Measurements from ENCODE around the gene UGT1A6. TPM values are rescaled to one million over a fixed set of nuclear protein-coding genes. Genes with fewer than 3 reads are reported as not detected.
"Not testable (repeated sequence)": the region's sequence is repeated elsewhere in the genome, so short reads cannot be mapped to it uniquely, and the experiment has no call there.

Gene UGT1A6
- total RNA-seq (under 1 TPM in 1 of 6 donors, not detected in 5; 0.69 TPM), polyA plus RNA-seq (under 1 TPM in 1 of 2 donors, not detected in 1; 0.05 TPM)

GRCh38 chr2:233692648-233693047 is at the start of gene UGT1A6:
TSS of gene UGT1A6 (plus strand) at chr2:233692890. CDS start at chr2:233693005, 115 bp downstream.
- no peaks in the 10 kb centered on the region for H3K9me3 ChIP-seq
- 36 to 46% methylated on average over 4 of the region's 4 CpGs for WGBS, 2 donors
- ATAC-seq: peak; percentile 80 to 94 (median 86)
- H3K36me3 ChIP-seq: no peaks in the 10 kb centered on the region
- no peak within 1 kb of the TSS for H3K27ac ChIP-seq
- TF ChIP-seq CTCF (IDR thresholded peaks at IDR 0.05): no peak
- no peak for FAIRE-seq
- H3K27me3 ChIP-seq: no peaks in the 10 kb centered on the region
- DNase-seq: no peak
- H3K4me1 ChIP-seq: peaks cover 0 to 7% (median 0%) of the 10 kb centered on the region in 3 donors
- H3K4me3 ChIP-seq: no peak within 1 kb of the TSS
- intact Hi-C loops (cut with DNase I): no loop called here

GRCh38 chr2:233643128-233643527 is 49.6 kb upstream of the UGT1A6 start:
- no peaks in the 10 kb centered on the region for H3K9me3 ChIP-seq
- ATAC-seq: no peak
- intact Hi-C loops (cut with DNase I): no loop called here
- H3K27me3 ChIP-seq: no peaks in the 10 kb centered on the region
- no peak for FAIRE-seq
- no peak overlapping the region for H3K4me3 ChIP-seq
- no peak for DNase-seq
- no peaks in the 10 kb centered on the region for H3K36me3 ChIP-seq
- TF ChIP-seq CTCF (IDR thresholded peaks at IDR 0.05): no peak
- 79 to 82% methylated on average over 1 of the region's 1 CpG for WGBS, 2 donors
- H3K4me1 ChIP-seq: no peaks in the 10 kb centered on the region
- H3K27ac ChIP-seq: no peak overlapping the region

GRCh38 chr2:233646033-233646432 is 46.7 kb upstream of the UGT1A6 start:
- FAIRE-seq; intact Hi-C loops (cut with DNase I); ATAC-seq; H3K27me3 ChIP-seq; H3K27ac ChIP-seq; H3K36me3 ChIP-seq; H3K4me3 ChIP-seq; DNase-seq; H3K9me3 ChIP-seq; H3K4me1 ChIP-seq: not testable (repeated sequence)
- 74 to 77% methylated on average over 3 of the region's 3 CpGs for WGBS, 2 donors

- intact Hi-C loops (cut with DNase I): no loop called here
- DNase-seq (no peak), FAIRE-seq (no peak), ATAC-seq (no peak)
- no peak for TF ChIP-seq CTCF (IDR thresholded peaks at IDR 0.05)
- no peak overlapping the region for H3K4me3 ChIP-seq
- H3K4me1 ChIP-seq: no peaks in the 10 kb centered on the region
- H3K27me3 ChIP-seq: no peaks in the 10 kb centered on the region
- 71 to 81% methylated on average over 4 of the region's 4 CpGs for WGBS, 2 donors
- no peaks in the 10 kb centered on the region for H3K36me3 ChIP-seq
- H3K27ac ChIP-seq: no peak overlapping the region
- no peaks in the 10 kb centered on the region for H3K9me3 ChIP-seq
These were observed 41.7 kb upstream of the UGT1A6 start for GRCh38 chr2:233650981-233651380.

- H3K4me1 ChIP-seq: no peaks in the 10 kb centered on the region
- no peaks in the 10 kb centered on the region for H3K9me3 ChIP-seq
- no peak for TF ChIP-seq CTCF (IDR thresholded peaks at IDR 0.05)
- DNase-seq (no peak), ATAC-seq (no peak), FAIRE-seq (peak; percentile 41)
- no peaks in the 10 kb centered on the region for H3K27me3 ChIP-seq
- no peak overlapping the region for H3K4me3 ChIP-seq
- no peaks in the 10 kb centered on the region for H3K36me3 ChIP-seq
- intact Hi-C loops (cut with DNase I): no loop called here
- 80 to 92% methylated on average over 2 of the region's 2 CpGs for WGBS, 2 donors
- no peak overlapping the region for H3K27ac ChIP-seq
These were observed 41.3 kb upstream of the UGT1A6 start for GRCh38 chr2:233651430-233651829.
